Ramos (cell line): ENCODE results near the gene NOP53.
"Not testable (repeated sequence)": the region's sequence is repeated elsewhere in the genome, so short reads cannot be mapped to it uniquely, and the experiment has no call there.

Source experiments
- in situ Hi-C: fragments of 300-500 bp; cut with MboI; formaldehyde crosslinking; loops from one replicate; pipeline ENCODE4 v1.14.3; 2022; ENCODE audit warnings: low sequenced_read_pairs; ENCODE audit not compliant: unreplicated experiment

Gene NOP53

DNA sequence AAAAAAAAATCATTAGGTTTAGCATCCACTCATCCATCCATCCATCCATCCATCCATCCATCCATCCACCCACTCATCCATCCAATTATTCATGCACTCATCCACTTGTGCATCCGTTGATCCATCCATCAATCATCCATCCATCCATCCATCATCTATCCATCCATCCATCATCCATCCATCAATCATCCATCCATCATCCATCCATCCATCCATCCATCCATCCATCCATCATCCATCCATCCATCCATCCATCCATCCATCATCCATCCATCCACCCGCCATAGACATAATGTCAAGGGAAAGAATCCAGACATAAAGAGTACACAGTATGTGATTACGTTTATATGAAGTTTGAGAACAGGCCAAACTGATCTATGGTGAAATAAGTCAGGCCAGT lies 24.2 kb downstream of the NOP53 start:
- in situ Hi-C loops: no loop called here

DNA sequence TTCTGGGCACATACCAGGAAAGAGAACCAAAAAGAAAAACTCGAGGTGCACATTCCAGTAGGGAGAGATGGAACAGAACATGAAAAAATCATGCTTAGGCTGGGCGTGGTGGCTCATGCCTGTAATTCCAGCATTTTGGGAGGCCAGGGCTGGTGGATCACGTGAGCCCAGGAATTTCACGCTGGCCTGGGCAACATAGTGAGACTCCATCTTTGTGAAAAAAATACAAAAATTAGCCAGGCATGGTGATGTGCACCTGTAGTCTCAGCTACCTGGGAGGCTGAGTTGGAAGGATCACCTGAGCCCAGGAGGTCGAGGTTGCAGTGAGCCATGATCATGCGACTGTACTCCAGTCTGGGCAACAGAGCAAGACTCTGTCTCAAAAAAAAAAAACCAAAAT lies 25.9 kb downstream of the NOP53 start:
- in situ Hi-C loops: not testable (repeated sequence)

DNA sequence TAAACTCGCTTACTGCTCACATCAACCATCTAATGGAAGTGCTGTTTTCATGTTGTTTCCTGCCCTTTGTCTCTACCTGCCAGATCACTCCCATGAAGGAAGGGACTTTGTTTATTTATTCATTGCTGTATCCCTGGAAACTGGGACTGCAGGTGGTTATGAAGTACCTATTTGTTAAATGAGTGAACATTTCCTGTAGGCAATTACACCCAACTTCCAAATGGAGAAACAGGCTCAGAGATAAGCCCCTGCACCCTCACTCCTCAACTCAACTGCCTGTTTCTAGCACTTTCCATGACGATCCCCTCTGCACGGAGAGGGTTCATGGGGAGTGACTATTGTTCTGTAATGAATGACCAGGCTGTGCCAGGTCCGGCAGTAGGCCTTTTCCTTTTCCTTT lies 31.2 kb downstream of the NOP53 start:
- in situ Hi-C loops: no loop called here

DNA sequence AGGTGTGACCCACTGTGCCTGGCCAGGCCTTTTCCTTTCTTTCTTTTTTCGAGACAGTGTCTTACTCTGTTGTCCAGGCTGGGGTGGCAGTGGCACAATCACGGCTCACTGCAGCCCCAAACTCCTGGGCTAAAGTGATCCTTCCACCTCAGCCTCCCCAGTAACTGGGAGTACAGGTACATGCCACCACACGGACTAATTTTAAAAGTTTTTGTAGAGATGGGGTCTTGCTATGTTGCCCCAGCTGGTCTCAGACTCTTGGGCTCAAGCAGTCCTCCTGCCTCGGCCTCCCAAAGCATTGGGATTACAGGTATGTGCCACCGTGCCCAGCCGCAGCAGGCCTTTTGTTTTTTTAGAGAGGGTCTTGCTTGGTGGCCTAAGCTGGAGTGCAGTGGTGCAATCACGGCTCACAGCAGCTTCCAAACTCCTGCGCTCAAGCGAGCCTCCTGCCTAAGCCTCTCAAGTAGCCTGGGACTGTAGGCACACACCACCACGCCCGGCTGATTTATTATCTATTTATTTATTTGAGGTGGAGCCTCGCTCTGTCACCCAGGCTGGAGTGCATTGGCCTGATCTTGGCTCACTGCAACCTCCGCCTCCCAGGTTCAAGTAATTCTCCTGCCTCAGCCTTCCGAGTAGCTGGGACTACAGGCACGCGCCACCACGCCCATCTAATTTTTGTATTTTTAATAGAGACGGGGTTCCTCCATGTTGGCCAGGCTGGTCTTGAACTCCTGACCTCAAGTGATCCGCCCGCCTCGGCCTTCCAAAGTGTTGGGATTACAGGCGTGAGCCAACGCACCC lies 32.1 kb downstream of the NOP53 start:
- in situ Hi-C loops: not testable (repeated sequence)

DNA sequence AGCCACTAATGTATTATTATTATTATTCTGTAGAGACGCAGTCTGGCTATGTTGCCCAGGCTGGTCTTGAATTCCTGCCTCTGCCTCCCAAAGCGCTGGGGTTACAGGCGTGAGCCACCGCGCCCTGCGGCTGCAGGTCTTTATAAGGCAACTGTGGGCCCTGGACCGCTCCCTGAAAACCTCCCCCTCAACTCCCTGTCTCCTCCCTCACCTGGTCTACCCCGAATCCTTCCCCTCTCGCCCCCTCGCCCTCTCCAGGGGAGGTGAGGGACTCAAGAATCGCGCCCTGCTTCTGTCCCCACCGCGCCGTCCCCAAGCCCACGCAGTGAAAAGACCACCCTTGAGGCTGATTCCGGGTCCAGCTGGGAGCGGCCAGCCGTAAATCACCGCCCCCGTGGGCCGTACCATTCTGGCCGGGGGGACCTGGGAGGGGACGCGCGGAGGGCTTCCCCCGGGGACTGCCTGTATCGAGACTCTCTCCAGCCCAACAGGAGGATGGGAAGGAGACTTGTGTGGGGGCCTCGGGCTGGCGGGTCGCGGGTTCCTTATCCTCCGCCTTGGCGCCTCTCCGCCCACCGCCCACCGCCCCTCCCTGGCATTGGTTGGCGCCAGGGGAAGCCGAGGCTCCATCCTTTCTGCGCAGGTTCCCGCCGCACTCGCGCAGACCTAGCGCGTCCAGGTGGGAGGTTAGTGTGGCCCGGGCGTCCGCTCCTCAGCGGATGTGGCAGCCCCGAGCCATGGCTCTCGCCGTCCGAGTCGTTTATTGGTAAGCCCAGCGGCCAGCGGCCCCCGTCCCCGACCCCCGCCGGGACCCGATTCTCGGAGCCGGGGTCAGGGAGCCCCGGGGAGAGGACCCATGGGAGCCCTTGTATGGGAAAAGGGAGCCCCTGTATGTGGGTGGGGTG lies 33.0 kb downstream of the NOP53 start, which contains the start of gene SELENOW:
SELENOW (plus strand) TSS at position 655 of the 905 bp plus-strand sequence; CDS start at position 738, 83 bp downstream.
- in situ Hi-C loops: no loop called here

DNA sequence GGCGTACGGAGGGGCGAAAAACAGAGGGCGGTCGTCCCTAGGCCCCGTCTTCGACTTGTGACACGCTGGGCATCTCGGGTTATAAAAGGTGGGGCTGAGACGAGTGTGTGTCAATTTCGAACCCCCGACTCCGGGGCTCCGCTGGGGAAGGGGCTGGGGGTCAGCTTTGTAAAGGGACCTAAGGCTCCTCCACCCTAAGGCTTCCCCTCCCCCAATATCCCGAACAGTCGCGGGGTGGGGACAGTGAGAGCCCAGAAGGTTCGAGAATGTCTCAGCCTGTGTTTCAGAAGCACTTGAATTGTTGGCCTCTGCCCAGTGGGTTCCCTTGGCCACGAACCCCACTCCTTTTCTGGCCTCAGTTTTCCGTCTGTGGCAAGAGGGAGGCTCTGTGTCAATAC lies 33.6 kb downstream of the NOP53 start:
- in situ Hi-C loops: no loop called here

DNA sequence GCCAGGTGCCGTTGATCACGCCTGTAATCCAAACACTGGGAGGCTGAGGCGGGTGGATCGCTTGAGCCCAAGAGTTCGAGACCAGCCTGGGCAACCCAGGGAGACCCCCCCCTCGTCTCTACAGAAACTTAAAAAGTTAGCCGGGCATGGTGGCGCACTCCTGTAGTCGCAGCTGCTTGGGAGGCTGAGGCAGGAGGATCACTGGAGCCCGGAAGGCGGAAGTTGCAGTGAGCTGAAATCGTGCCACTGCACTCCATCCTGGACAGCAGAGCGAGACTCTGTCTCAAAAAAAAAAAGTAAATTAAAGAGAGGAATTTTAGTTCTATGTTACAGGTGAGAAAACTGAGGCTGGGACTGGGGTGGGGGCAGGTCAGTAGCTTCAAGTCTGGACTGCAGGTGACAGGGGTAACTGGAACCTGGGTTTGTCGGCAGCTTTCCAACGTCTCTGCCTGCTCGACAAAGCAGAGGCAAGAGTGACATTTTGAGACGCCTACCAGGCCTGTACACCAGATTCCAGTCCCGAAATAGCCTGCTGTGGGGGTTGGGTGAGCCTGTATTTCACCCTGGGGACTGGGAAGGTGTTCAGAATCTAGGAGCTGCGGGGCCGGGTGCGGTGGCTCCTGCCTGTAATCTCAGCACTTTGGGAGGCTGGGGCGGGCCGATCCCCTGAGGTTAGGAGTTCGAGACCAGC lies 34.3 kb downstream of the NOP53 start:
- in situ Hi-C loops: no loop called here

DNA sequence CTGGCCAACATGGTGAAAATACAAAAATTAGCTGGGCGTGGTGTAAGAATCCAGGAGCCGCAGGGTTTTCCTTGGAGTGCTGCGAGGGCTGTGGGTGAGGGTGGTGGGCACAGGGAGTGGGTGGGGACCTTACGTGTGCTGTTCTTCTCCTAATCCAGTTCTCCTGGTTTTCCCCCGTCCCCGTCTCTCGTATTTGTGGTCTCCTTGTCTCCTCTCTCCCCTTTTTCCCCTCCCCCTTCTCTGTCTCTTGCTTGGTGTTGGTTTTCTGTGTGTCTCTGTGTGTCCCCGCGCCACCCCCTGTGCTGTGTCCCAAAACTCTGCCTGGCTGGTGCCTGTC lies 34.8 kb downstream of the NOP53 start:
- in situ Hi-C loops: no loop called here

DNA sequence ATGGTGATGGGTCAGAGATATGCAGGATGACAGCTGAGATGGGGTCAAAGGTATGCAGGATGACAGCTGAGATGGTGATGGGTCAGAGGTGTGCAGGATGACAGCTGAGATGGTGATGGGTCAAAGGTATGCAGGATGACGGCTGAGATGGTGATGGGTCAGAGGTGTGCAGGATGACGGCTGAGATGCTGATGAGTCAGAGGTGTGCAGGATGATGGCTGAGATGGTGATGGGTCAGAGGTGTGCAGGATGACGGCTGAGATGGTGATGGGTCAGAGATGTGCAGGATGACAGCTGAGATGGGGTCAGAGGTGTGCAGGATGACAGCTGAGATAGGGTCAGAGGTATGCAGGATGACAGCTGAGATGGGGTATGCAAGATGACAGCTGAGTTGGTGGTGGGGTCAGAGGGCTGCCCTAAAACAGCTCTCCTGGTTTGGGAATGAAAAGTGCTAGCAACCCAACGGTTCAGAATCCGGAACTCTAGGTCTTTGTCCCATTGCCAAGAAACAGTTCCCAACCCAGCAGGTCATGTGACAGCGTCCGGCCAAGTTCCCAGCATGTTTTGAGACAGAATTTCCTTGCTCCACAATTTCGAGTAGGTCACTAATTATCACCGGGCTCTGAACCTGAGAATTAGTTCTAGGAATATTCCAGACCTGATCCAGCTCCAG lies 36.4 kb downstream of the NOP53 start:
- in situ Hi-C loops: no loop called here

DNA sequence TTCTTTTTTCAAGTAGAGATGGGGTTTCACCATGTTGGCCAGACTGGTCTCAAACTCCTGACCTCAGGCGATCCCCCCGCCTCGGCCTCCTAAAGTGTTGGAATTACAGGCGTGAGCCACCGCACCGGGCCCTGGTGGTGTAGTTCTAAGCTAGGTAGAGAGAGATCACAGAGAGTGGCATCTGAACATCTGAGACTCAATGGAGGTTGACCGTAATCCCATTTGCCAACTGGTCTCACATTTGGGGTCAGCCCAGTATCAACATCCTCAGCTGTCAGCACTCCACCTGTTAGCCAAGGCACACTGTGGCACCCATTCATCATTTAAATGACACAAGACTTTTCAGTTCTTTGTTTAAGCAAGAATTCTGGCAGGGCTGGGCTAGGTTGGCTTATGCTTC lies 41.2 kb downstream of the NOP53 start:
- in situ Hi-C loops: no loop called here

DNA sequence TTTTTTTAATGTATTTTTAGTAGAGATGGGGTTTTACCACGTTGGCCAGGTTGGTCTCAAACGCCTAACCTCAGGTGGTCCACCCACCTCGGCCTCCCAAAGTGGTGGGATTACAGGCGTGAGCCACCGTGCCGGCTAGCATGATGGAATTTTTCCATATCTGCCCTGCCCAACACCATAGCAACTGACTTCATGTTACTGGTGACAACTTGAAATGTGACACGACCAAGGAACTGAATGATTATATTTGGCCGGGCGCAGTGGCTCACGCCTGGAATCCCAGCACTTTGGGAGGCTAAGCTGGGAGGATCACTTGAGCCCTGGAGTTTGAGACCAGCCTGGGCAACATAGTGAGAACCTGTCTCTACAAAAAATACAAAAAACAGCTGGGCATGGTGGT lies 42.0 kb downstream of the NOP53 start:
- in situ Hi-C loops: not testable (repeated sequence)

DNA sequence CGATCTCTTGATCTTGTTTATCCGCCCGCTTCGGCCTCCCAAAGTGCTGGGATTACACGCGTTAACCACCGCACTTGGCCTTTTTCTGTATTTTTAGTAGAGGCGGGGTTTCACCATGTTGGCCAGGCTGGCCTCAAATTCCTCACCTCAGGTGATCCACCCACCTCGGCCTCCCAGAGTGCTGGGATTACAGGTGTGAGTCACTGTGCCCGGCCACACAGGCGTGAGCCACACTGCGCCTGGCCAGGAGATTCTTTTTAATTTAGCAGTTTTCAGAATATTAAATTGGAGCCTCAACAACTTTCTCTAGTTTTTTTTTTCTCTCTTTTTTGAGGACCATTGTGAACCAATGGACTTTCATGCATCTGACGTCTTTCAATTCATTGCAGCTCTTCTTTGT lies 44.5 kb downstream of the NOP53 start:
- in situ Hi-C loops: not testable (repeated sequence)

DNA sequence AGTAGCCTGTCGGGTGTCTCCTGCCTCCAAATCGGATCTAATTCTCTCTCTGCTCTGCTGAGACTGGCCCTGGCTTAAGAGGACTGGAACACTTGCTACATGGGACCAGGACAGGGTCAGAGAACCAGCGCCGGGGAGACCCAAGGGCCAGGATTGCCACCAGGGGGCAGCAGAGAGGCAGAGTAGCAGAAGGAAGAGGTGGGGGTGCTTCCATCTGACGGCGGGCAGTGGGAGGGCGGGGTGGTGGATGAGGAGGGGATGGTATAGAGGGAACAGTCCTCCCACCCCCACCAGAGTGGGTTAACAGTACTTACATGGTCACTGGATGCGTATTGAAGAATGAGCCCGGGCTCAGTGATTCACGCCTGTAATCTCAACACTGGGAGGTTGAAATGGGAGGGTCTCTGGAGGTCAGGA lies 45.1 kb downstream of the NOP53 start:
- in situ Hi-C loops: no loop called here

DNA sequence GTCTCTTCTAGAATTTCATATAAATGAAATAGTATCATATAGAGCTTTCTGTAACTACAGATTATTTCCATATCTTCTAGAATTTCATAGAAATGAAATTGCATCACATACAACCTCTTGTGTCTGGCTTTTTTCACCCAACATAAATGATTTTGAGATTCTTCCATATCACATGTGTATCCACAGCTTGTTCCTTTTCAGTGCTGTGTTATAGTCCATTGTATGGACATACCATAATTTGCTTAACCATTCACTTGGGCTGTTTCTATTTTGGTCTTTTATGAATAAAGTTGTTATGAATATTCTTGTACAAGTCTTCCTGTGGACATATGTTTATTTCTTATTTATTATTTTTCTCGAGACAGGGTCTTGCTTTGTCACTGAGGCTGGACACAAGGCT lies 47.3 kb downstream of the NOP53 start:
- in situ Hi-C loops: no loop called here

DNA sequence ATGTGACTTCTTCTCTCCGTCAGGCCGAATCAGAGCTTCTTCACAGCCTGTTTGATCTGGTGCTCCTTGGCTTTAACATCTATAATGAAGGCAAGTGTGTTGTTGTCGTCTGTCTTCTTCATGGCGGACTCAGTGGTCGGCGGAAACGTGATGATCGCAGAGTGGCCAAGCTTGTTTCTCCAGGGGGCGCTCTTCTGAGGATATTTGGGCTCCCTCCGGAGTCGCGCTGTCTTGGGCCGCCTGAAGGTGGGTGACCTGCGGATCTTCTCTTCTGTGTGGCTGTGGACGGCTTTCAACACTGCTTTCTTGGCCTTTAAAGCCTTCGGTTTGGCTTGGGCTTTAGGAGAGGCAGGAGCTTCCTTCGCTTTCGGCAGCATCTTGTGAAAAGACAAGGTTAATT lies 49.2 kb downstream of the NOP53 start:
- in situ Hi-C loops: no loop called here

DNA sequence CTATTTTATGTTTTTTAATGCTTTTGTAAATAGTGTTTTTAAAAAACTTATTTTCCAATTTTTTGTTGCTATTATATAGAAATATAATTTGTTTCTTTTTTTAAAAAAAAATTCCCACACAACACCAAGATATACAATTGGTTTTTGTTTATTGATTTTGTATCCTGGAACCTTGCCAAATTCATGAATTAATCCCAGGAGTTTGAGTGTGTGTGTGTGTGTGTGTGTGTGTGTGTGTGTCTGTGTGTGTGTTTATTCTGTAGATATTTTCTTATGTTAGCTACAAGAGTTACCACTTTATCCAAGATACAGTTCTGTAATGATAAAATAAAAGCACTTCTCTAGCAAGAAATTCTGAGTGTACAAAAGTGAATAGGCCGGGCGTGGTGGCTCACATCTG lies 51.4 kb downstream of the NOP53 start:
- in situ Hi-C loops: no loop called here

DNA sequence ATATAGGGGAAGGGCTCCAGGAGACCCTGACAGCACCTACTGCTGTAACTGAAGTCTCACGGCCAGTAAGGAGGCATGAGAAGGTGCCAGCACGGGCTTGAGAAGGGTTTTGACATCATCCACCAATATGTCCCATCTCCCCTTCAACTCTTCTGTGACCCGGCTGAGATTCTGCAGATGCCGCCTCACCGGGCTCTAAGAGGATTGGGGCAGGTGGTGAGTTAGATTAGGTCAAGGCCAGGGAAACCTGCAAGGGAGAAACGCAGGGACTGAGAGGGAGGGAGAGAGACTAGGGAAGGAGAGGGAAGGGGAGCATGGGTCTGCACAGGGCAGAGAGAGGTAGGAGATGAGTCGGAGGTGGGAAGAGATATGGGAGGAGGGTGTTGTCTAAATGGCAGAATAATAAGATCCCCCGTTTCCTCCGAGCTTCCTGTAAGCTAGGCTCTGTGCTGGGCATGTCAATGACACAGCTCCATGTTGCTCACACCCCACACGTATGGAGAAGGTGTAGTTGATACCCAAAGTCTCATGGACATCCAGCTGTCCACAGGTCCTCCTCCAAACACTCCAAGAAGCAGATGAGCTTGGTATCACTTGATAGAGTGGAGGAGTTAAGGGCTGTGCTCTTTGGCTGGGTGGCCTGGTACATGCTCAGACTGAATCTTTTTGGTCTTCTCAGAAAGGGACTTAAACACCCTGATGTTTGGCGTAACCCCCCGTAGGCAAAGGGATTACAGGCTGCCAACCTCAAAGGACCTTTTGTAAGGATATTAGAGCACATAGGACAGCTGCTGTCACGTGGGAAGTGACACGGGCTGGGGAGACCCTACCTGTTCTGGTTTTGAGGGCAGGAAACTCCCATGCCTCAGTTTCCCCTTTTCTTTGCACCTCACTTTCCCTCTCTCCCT lies 52.9 kb downstream of the NOP53 start:
- in situ Hi-C loops: no loop called here

DNA sequence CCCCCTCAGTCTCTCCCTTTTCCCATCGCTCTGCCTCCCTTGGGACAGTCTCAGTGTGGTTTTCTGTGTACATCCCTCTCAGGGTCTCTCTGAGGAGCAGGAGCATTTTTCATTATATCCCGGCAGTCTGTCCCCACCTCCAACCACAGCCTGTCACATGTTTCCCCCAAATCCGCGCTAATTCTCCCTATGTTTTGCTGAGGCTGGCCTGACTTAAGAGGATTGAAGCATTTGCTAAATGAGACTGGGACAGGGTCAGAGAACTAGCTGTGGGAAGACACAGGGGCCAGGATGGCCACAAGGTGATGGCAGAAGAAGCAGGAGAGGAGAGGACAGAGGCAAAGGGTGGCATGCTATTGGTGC lies 53.5 kb downstream of the NOP53 start:
- in situ Hi-C loops: no loop called here

DNA sequence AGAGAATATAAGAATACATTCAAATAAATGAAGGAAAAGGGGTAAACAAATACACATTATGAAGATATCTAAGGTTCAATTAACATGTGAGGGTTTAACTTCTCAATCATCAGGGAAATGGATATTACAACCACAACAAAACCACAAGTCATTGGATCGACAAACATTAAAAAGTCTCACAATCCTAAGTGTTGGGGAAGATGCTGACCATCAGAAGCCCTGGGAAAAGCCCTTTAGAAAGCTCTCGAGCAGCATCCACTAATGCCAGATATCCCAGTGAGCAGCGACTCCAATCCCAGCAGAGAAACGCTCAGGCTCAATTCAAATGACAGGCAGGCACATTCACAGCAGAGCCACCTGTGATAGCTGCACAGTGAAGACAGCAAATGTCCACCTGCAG lies 55.9 kb downstream of the NOP53 start:
- in situ Hi-C loops: no loop called here
